HG03066 (cell line): ENCODE measurements around the gene TIMP2.
A peak's percentile ranks its signal among the peaks of the same experiment; 100 is the strongest.

Source experiments
- ATAC-seq: cut with Tn5 transposase; IDR thresholded peaks from one replicate; pipeline ENCODE4 v1.9.1; 2021; ENCODE audit warnings: low read depth; ENCODE audit not compliant: unreplicated experiment

The TIMP2 gene

DNA sequence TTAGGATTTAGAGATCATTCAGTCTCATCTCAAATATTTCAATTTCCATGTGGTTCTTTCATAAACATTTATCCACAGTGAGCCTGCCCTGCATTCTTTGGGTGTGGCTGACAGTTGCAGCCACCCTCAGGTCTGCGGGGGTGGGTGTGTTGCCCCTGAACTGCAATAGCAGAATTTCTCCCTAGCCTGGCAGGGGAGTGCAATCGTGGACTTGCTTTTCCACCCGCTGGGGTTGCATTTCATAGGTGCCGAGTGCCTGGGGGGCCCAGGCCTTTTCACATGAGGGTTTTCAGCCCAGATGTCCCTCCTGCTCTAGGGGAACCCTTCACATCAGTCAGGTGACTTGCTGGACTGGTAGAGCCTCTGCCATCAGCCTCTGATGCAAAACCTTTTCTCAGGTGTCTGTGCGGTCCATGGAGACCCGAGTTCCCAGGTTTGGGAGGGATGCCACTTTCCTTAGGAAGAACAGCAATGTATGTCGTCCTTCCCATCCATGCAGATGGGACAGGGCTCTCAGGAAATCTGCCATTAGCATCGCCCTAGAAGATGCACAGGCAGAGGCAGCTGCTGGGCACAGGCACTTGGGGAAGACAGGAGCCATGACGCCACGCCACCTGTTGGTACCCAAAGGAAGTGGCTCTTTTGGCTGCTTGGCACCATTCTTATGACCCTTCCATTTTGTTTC lies 82.2 kb downstream of the TIMP2 start:
- no peak for ATAC-seq

- ATAC-seq, result peak; percentile 83
These were observed 84.2 kb downstream of the TIMP2 start, which contains the start of gene USP36 for GRCh38 chr17:78840780-78841611. Gene USP36 (minus strand): TSS chr17:78840814. CDS start chr17:78836363, 4,451 bp downstream.

DNA sequence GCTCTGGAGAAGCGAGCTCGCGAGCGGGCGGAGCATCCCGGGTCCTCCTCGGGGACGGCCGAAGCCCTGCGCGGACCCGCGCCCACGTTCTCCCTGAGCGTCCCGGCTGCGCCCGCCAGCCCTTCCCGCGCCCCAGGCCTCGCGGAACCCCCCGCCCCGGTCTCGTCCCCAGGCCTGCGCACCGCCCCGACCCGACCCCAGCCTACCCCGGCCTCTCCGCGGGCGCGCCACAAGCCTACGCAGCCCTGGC lies 84.7 kb downstream of the TIMP2 start:
- ATAC-seq, result no peak

- peak; percentile 5 for ATAC-seq
These were observed 85.2 kb downstream of the TIMP2 start for GRCh38 chr17:78839762-78840529.

DNA sequence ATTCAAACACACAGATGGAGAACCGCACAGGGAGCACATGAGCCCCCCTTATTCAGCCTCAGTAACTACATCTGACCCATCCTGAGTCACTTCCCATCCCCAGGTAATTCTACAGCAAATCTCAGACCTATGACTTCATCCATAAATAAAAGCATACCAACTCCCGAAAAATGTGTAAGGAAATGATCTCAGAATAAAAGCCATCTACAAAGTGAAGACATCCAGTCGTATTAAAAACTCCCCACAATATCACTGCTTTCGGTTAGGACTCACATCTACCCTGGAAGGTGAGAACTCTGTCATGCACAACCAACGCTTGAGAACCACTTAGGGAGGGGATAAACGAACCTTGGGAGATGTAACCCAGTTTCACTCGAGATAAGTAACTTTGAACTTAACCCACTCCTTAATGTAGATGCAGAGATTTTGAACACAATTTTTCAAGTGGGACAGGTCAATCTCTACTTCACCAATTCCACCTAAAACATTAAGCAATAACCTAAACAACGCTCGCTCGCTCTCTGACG lies 85.9 kb downstream of the TIMP2 start:
- no peak for ATAC-seq

DNA sequence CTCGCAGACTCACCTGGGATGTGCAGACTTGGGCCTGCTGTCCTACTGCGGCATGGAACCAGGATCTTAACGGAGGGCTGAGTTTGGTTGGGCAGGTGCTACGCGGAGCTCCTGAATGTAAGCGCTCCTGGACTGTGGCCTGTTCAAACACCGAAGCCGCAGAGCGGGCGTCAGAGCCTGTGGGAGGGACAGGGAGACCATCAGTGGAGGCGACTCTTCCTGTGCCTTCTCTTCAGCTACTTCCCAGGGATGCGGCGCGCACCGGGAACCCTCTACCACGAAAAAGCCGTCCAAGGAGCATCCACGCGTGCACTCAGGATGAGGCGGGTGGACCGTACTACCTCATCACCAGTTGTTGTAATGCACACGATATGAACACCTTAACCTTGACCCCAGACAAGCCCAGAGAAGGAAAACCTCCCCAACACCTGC lies 86.6 kb downstream of the TIMP2 start:
- no peak for ATAC-seq

DNA sequence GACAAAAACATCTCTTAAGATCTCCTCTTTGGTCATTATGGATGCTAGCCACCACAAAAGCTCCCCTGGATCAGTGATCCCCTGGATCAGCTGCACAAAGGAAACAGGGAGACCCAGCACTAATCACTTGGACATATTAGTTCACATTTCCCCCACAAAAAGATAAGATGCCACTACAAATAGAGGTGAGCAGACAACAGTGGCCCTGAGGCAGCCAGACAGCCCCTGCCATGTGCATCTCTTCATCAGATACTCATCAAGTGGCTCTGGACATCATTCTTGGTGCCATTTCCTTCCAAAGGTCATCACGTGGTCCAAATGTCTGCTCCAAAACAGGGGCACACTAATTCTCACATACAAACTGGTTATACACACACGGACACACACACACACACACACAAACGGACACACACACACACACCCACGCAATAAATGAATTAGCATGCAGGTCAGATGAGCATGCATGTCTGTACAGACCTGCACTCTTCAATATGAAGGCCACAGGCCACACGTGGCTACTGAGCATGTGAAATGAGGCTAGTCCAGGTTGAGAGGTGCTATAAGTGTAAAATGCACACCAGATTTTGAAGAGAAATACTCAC lies 88.7 kb downstream of the TIMP2 start:
- ATAC-seq, result no peak

- ATAC-seq, result no peak
These were observed 90.6 kb downstream of the TIMP2 start for GRCh38 chr17:78834571-78834970.

DNA sequence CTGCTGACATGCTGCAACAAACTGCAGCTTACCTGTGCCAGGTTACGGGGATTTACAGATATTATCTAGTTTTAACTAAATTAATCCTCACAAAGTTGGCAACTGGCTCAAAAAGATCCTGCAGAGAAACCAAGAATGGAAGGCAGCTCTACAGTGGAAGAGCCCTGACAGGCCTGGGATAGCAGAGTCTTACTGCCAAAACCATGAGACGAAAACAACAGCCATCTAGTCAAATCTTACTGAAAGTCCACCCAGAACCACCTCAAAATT lies 92.7 kb downstream of the TIMP2 start:
- no peak for ATAC-seq

- no peak for ATAC-seq
These were observed 93.3 kb downstream of the TIMP2 start for GRCh38 chr17:78831688-78832540.

GRCh38 chr17:78829477-78829876 lies 95.7 kb downstream of the TIMP2 start:
- ATAC-seq, result no peak

- no peak for ATAC-seq
These were observed 96.6 kb downstream of the TIMP2 start for GRCh38 chr17:78828470-78829185.

DNA sequence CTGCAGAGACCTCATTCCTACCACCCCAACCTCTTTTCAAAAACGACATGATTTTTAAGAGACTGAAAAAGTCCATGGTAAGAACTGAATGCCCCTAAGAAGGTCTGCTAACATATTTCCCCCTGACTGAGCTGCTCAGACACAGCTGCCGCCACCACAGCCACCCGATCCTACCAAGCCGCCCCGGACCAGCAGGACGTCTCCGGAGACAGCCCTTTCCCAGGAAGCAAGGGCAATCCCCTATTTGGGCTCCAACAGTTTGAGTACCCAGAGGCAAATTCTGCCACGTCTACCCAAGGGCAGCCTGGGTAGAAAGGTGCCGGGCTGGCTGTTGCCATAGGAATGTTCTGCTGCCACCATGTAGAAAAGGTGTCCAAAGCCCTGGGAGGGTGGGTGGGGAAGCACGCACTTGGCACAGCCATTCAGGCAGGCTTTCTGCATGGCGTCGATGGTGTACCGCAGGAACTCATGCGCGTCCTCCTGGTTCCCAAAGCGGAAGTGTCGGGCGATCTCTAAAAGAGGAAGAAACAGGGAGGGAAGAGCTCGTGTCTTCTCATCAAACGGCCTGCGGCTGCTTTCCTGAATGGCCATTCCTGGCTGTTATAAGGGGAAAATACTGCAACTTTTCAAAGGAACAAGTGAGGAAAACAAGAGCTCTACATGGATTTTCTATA lies 98.2 kb downstream of the TIMP2 start:
- no peak for ATAC-seq

GRCh38 chr17:78826421-78826820 lies 98.8 kb downstream of the TIMP2 start:
- no peak for ATAC-seq

DNA sequence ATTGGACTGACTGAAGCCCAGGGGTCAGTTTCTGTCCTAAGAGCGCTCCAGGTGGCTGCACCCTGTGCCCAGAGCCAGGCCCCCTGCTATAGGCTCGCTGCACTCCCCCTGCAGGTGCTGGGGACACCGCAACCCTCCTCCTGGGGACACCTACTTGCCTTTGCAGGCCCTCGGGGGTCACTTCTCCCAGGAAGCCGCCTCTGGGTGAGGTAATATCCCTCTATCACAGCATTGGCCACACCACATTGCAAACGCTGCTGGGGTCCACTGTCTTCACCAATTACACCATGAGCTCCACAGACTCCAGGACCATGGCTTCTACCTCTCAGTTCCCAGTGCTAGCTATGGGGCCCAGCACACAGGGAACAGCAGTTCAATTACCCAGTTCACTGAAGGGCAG lies 99.5 kb downstream of the TIMP2 start:
- ATAC-seq, result no peak

GRCh38 chr17:78824240-78824639 lies 100.9 kb downstream of the TIMP2 start:
- ATAC-seq, result no peak

- ATAC-seq, result no peak
These were observed 101.7 kb downstream of the TIMP2 start for GRCh38 chr17:78823282-78824046.

DNA sequence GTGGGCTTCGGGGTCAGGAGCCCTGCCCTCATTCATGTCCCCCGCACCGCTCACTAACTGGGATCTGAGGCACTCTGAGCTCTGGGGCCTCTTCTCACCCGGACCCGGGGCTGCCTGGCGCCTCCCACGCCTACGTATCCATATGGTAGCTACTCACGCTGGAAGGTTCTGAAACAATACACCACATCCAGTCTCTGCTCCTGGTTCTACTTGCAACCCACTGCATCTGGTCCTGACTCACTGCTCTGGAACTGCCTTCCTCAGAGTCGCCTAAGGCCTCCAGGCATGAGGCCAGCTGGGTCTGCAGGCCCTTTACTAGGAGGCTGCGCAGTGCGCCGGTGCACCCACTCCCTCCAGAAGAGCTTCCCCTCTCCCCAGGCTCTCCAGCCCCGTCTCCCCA lies 102.6 kb downstream of the TIMP2 start:
- ATAC-seq, result no peak
